ENCODE data around the gene PPDPF. TPM values are rescaled to one million over a fixed set of nuclear protein-coding genes. Genes with fewer than 3 reads are reported as not detected.

Gene PPDPF
- total RNA-seq, 1 donor from 2014 or later = 99.3 TPM

DNA sequence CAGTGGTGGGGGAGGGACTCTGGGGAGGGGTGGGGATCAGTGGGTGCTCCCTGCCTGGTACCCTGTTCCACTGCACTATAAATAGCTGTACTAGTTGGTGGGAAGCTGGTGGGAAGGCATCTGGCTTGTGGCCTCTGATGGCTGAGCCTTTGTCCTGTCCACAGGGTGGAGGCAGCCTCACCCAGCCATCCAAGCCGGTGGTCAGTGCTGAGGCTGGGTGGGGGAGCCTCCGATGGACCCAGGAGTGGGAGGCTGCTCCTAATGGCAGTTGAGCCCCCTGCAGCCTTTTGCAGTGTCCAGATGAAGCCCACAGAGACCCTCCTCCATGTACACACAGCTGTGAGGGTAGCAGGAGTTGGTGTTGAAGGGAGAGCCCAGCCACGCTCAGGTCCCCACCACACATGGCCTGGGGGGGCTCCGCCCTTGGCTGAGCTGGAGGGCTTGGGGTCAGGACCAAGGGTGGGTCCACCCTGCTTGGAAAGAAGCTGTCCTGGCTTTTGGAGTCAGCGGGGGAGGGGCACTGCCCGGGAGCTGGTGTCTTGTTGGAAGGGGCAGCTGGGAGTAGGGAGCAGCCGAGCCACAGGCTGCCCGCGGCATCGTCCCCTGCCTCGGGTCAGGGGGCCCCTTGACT lies 2.5 kb downstream of the PPDPF start:
- H3K4me3 ChIP-seq (ENCODE audit: low read depth, low read length) = no peak overlapping the region
- TF ChIP-seq, protein P1, sequence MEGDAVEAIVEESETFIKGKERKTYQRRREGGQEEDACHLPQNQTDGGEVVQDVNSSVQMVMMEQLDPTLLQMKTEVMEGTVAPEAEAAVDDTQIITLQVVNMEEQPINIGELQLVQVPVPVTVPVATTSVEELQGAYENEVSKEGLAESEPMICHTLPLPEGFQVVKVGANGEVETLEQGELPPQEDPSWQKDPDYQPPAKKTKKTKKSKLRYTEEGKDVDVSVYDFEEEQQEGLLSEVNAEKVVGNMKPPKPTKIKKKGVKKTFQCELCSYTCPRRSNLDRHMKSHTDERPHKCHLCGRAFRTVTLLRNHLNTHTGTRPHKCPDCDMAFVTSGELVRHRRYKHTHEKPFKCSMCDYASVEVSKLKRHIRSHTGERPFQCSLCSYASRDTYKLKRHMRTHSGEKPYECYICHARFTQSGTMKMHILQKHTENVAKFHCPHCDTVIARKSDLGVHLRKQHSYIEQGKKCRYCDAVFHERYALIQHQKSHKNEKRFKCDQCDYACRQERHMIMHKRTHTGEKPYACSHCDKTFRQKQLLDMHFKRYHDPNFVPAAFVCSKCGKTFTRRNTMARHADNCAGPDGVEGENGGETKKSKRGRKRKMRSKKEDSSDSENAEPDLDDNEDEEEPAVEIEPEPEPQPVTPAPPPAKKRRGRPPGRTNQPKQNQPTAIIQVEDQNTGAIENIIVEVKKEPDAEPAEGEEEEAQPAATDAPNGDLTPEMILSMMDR (conservative IDR thresholded peaks at IDR 0.05; ENCODE audit: low read depth, low read length) = no peak

DNA sequence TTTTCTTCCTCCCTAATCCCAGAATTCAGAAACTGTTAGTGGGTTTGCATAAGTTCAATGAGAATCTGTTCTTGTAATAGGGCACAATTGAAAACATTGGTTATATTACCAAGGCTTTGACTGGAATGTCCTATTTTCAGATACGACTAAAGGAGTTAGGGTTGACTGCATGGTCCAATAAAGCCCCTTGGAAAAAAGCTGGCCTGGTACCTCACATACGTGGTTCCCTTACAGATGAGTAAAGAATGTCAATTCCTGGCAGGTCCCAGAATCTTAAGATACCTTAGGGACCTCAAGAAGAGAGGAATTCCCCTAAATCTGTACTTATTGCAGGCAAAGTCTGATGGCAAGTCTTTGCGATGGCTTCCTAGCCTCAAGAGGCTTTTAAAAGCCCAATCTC lies 4.6 kb downstream of the PPDPF start:
- no peak overlapping the region for H3K4me3 ChIP-seq (ENCODE audit: low read depth, low read length)
- TF ChIP-seq, protein P1 (conservative IDR thresholded peaks at IDR 0.05; ENCODE audit: low read depth, low read length) = no peak

More for the DNA sequence above, 2.5 kb downstream of the PPDPF start:
- no peak for DNase-seq (ENCODE audit: low read depth)

DNA sequence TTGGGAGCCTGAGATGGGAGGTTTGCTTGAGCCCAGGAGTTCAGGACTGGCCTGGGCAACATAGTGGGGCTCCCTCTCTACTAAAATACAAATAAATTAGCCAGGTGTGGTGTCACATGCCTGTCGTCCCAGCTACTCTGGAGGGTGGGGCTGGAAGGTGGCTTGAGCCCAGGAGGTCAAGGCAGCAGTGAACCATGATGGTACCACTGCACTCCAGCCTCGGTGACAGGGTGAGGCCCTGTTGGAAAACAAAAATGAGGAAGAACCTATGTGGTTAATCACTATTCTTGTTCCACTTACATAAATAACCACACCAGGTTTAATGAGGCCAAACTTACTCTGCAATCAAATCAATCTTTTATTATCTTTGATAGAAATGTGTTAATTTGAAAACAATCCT lies 5.4 kb downstream of the PPDPF start:
- TF ChIP-seq, protein P1 (conservative IDR thresholded peaks at IDR 0.05; ENCODE audit: low read depth, low read length) = no peak
- H3K4me3 ChIP-seq (ENCODE audit: low read depth, low read length) = no peak overlapping the region
- DNase-seq (ENCODE audit: low read depth) = no peak

More for the DNA sequence above, 4.6 kb downstream of the PPDPF start:
- no peak for DNase-seq (ENCODE audit: low read depth)

DNA sequence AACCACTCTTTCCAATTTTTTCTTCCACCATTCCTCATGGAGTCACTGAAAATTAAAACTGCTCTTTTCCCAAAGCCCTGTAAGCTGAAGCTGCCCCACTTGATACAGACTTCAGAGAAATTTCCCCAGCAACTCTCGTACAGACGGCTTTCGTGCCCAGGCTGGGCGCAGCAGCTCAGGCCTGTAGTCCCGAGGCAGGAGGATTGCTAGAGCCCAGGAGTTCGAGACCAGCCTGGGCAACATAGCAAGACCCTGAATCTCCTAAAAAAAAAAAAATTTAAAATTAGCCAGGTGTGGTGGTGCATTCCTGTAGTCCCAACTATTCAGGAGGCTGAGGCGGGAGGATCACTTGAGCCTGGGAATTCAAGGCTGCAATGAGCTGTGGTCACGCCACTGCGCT lies 6.6 kb downstream of the PPDPF start:
- H3K4me3 ChIP-seq (ENCODE audit: low read depth, low read length) = no peak overlapping the region
- no peak for DNase-seq (ENCODE audit: low read depth)
- TF ChIP-seq, protein P1 (conservative IDR thresholded peaks at IDR 0.05; ENCODE audit: low read depth, low read length) = no peak

DNA sequence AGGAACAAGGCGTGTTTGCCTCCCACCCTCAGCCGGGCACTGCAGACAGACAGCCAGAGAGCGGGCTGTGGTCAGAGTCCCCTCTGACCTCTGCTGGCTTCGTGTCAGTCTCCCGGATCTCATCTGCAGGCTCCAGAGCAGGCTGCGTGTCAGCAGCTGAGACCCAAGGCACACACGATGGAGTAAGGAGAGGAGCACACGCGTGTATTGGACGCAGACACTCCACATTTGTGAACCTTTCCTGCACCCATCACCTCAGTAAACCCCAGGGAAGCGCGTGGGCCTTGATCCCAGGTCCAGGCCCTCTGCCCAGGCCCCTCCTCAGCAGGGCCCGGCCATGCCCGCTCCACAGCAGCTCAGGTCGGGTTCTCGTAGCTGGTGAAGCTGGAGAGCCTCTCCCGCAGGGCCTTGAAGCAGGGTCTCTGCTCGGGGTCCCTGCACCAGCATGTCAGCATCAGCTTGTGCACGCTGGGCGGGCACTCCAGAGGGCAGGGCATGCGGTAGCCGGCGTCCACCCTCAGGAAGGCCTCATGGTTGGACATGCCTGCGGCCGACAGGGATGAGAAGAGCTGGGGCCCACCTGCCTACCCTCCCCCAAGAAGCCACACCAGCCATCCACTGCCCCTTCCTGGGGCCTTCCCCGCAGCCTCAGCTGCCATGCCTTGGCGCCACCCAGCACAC lies 8.8 kb downstream of the PPDPF start:
- TF ChIP-seq, protein P1 (conservative IDR thresholded peaks at IDR 0.05; ENCODE audit: low read depth, low read length) = no peak

DNA sequence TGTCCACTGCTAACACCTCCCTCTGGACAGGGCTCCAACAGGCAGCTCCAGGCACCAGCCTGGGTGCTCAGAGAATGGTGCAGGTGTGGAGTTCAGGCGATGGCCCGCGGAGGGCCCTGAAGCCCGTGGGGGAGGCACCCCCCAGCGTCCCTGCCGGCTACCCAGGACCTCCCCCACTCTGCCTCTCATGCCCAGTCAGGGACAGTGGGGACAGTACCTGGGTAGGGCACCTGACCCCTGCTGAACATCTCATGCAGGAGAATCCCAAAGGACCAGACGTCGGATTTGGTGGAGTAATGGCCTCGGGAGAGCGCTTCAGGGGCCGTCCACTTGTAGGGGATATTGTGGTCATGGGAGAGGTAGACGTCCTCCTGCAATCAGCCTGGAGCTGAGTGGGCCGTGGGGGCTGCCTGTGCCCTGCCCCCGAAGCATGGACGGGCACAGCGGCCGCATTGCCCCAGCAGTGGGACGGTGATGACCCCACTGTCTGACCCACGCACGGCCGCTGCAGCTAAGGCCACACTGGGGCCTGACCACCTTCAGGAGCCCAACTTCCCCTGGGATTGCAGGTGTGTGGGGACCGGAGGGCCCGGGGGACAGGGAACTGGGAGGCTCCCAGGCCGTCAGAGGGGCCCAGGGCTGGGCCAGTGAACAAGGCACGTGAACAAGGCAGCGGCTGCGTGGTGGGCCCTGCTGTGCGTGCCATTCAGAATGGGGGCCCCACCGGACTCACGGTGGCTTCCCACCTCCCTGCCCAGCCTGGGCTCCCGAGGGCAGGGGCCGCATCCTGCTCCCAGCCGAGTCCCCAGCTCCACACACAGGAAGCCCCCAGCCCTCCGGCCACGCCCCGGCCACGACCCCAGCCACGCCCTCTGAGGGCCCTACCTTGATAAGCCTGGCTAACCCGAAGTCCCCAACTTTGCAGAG lies 9.6 kb downstream of the PPDPF start:
- no peak overlapping the region for H3K4me3 ChIP-seq (ENCODE audit: low read depth, low read length)
- no peak for DNase-seq (ENCODE audit: low read depth)
- TF ChIP-seq, protein P1 (conservative IDR thresholded peaks at IDR 0.05; ENCODE audit: low read depth, low read length) = no peak

More for the DNA sequence above, 8.8 kb downstream of the PPDPF start:
- no peak overlapping the region for H3K4me3 ChIP-seq (ENCODE audit: low read depth, low read length)
- no peak for DNase-seq (ENCODE audit: low read depth)

All from epithelial cell of proximal tubule (primary cell).